Measurements from ENCODE around the gene THBD.

GRCh38 chr20:23069108-23069507, 19.6 kb upstream of the THBD start:
- TF ChIP-seq CTCF (IDR thresholded peaks at IDR 0.05; ENCODE audit: low read depth, low read length) (no peak), POLR2A (IDR thresholded peaks at IDR 0.05; ENCODE audit: extremely low read depth, insufficient read length) (no peak)

Data from NB4 (cell line).